ENCODE results near the gene SENP1.

SENP1 gene

GRCh38 chr12:48015954-48016353 lies 89.9 kb downstream of the SENP1 start:
- Histone ChIP-seq H3K9ac (ENCODE audit: low read length in 5 of 5) (no peak overlapping the region), H3K27me3 (ENCODE audit: control insufficient read depth in 5 of 5, insufficient read depth in 4 of 5, low read length in 5 of 5) (peaks cover 3 to 13% (median 8%) of the 10 kb centered on the region in 5 donors), H3K4me1 (ENCODE audit: control insufficient read depth in 5 of 5, insufficient read depth in 5 of 5, low read length in 5 of 5) (no peaks in the 10 kb centered on the region), H3K36me3 (ENCODE audit: control insufficient read depth in 5 of 5, insufficient read depth in 5 of 5, low read length in 5 of 5) (no peaks in the 10 kb centered on the region), H3K9me3 (ENCODE audit: control insufficient read depth in 5 of 5, low read length in 5 of 5) (no peaks in the 10 kb centered on the region), H3K4me3 (ENCODE audit: low read depth in 1 of 5, low read length in 5 of 5) (no peak overlapping the region), H3K27ac (ENCODE audit: low read depth, low read length) (no peak overlapping the region)

DNA sequence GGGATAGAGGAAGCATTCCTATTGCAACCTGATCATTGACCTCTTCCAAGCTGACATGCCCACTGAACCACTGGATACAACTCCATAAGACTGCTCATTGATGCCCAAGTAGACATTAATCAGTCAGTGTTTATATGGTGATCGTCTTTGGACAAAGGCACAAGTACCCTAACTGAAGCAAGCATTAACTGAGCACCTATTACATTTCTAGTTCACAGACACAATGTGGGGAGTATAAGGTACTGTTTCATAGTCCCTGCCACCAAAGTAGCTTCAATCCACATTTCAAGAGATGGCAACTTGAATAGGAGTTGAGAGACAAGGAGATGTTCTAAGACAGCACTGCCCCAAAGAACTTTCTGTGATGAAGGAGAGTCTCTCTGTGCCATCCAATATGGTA lies 90.8 kb downstream of the SENP1 start:
- Histone ChIP-seq H3K4me1 (ENCODE audit: control insufficient read depth in 5 of 5, insufficient read depth in 5 of 5, low read length in 5 of 5) (no peaks in the 10 kb centered on the region), H3K36me3 (ENCODE audit: control insufficient read depth in 5 of 5, insufficient read depth in 5 of 5, low read length in 5 of 5) (no peaks in the 10 kb centered on the region), H3K27me3 (ENCODE audit: control insufficient read depth in 5 of 5, insufficient read depth in 4 of 5, low read length in 5 of 5) (peaks cover 7 to 17% (median 11%) of the 10 kb centered on the region in 5 donors), H3K9ac (ENCODE audit: low read length in 5 of 5) (no peak overlapping the region), H3K4me3 (ENCODE audit: low read depth in 1 of 5, low read length in 5 of 5) (no peak overlapping the region), H3K27ac (ENCODE audit: low read depth, low read length) (no peak overlapping the region), H3K9me3 (ENCODE audit: control insufficient read depth in 5 of 5, low read length in 5 of 5) (no peaks in the 10 kb centered on the region)

DNA sequence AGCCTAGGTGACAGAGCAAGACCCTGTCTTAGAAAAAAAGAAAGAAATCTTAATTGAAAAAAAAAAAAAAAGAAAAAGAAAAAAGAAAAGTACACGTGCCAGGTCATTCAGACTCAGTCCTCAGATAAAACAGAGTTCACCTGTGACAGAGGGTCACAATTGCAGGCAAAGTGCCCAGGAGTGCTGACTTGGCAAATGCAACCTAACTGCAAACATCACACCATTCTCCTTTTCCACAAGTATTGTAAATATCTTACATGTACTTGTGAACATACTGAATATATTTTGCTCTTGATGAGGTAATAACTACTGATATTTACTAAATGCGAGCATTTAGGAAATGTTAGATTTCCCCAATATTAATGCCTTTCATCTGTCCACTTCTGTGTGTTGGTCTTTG lies 92.6 kb downstream of the SENP1 start:
- Histone ChIP-seq H3K4me1 (ENCODE audit: control insufficient read depth in 5 of 5, insufficient read depth in 5 of 5, low read length in 5 of 5) (no peaks in the 10 kb centered on the region), H3K27ac (ENCODE audit: low read depth, low read length) (no peak overlapping the region), H3K27me3 (ENCODE audit: control insufficient read depth in 5 of 5, insufficient read depth in 4 of 5, low read length in 5 of 5) (peaks cover 10 to 27% (median 20%) of the 10 kb centered on the region in 5 donors), H3K4me3 (ENCODE audit: low read depth in 1 of 5, low read length in 5 of 5) (no peak overlapping the region), H3K9ac (ENCODE audit: low read length in 5 of 5) (no peak overlapping the region), H3K36me3 (ENCODE audit: control insufficient read depth in 5 of 5, insufficient read depth in 5 of 5, low read length in 5 of 5) (no peaks in the 10 kb centered on the region), H3K9me3 (ENCODE audit: control insufficient read depth in 5 of 5, low read length in 5 of 5) (no peaks in the 10 kb centered on the region)

DNA sequence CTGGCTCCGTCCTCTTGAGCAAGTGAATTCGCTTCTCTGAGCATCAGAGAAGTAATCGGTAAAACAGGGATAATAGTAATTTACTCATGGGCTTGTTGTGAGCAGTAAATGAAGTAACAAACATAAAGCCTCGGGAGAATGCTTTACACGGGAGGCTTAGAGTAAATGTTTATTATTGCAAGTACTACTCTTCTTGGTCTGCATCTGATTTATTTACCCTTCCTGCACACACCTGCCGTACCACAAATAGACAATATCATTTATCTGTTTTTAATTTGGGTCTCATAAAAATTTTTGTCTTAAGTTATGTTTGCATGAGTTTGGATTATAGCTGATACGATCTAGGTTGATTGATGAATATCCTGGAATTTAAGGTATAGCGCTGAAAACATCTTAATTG lies 93.8 kb downstream of the SENP1 start:
- Histone ChIP-seq H3K4me3 (ENCODE audit: low read depth in 1 of 5, low read length in 5 of 5) (no peak overlapping the region), H3K27me3 (ENCODE audit: control insufficient read depth in 5 of 5, insufficient read depth in 4 of 5, low read length in 5 of 5) (peaks cover 10 to 28% (median 23%) of the 10 kb centered on the region in 5 donors), H3K4me1 (ENCODE audit: control insufficient read depth in 5 of 5, insufficient read depth in 5 of 5, low read length in 5 of 5) (no peaks in the 10 kb centered on the region)

GRCh38 chr12:48010366-48010970 lies 95.4 kb downstream of the SENP1 start:
- Histone ChIP-seq H3K27ac (ENCODE audit: low read depth, low read length) (no peak overlapping the region), H3K4me1 (ENCODE audit: control insufficient read depth in 5 of 5, insufficient read depth in 5 of 5, low read length in 5 of 5) (no peaks in the 10 kb centered on the region), H3K27me3 (ENCODE audit: control insufficient read depth in 5 of 5, insufficient read depth in 4 of 5, low read length in 5 of 5) (peaks cover 10 to 35% (median 26%) of the 10 kb centered on the region in 5 donors), H3K9ac (ENCODE audit: low read length in 5 of 5) (no peak overlapping the region), H3K36me3 (ENCODE audit: control insufficient read depth in 5 of 5, insufficient read depth in 5 of 5, low read length in 5 of 5) (no peaks in the 10 kb centered on the region), H3K4me3 (ENCODE audit: low read depth in 1 of 5, low read length in 5 of 5) (no peak overlapping the region), H3K9me3 (ENCODE audit: control insufficient read depth in 5 of 5, low read length in 5 of 5) (no peaks in the 10 kb centered on the region)

More for the DNA sequence above, 93.8 kb downstream of the SENP1 start:
- no peaks in the 10 kb centered on the region for H3K36me3 ChIP-seq (ENCODE audit: control insufficient read depth in 5 of 5, insufficient read depth in 5 of 5, low read length in 5 of 5)
- no peak overlapping the region for H3K27ac ChIP-seq (ENCODE audit: low read depth, low read length)
- H3K9ac ChIP-seq (ENCODE audit: low read length in 5 of 5), result no peak overlapping the region
- no peaks in the 10 kb centered on the region for H3K9me3 ChIP-seq (ENCODE audit: control insufficient read depth in 5 of 5, low read length in 5 of 5)

GRCh38 chr12:48009471-48009870 lies 96.4 kb downstream of the SENP1 start:
- no peak overlapping the region for H3K4me3 ChIP-seq (ENCODE audit: low read depth in 1 of 5, low read length in 5 of 5)
- H3K27ac ChIP-seq (ENCODE audit: low read depth, low read length), result no peak overlapping the region
- H3K9ac ChIP-seq (ENCODE audit: low read length in 5 of 5), result no peak overlapping the region
- no peaks in the 10 kb centered on the region for H3K36me3 ChIP-seq (ENCODE audit: control insufficient read depth in 5 of 5, insufficient read depth in 5 of 5, low read length in 5 of 5)
- H3K9me3 ChIP-seq (ENCODE audit: control insufficient read depth in 5 of 5, low read length in 5 of 5), result no peaks in the 10 kb centered on the region
- H3K27me3 ChIP-seq (ENCODE audit: control insufficient read depth in 5 of 5, insufficient read depth in 4 of 5, low read length in 5 of 5), result peaks cover 18 to 43% (median 34%) of the 10 kb centered on the region in 5 donors
- H3K4me1 ChIP-seq (ENCODE audit: control insufficient read depth in 5 of 5, insufficient read depth in 5 of 5, low read length in 5 of 5), result peaks cover 0 to 7% (median 4%) of the 10 kb centered on the region in 5 donors

DNA sequence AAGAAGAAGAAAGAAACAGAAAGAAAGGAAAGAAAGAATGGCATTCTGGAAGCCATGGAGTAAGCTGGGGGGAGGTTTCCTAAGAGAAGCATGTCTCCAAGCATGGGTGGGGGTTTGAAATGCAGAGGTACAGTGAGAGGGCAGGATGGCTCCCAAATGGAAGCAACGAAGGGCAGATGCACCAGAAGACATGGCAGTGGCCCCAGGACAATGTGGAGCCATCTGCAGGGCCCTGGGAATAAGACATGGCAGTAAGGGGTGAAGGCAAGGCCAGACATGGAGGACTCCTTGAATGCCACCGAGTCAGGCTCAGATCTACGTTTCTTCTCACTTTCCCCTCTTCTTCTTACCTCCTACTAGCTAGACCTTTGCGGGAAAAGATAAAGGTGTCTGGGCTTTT lies 96.9 kb downstream of the SENP1 start:
- peaks cover 21 to 46% (median 37%) of the 10 kb centered on the region in 5 donors for H3K27me3 ChIP-seq (ENCODE audit: control insufficient read depth in 5 of 5, insufficient read depth in 4 of 5, low read length in 5 of 5)
- H3K4me1 ChIP-seq (ENCODE audit: control insufficient read depth in 5 of 5, insufficient read depth in 5 of 5, low read length in 5 of 5), result peaks cover 0 to 13% (median 9%) of the 10 kb centered on the region in 5 donors
- no peak overlapping the region for H3K4me3 ChIP-seq (ENCODE audit: low read depth in 1 of 5, low read length in 5 of 5)
- no peak overlapping the region for H3K27ac ChIP-seq (ENCODE audit: low read depth, low read length)
- H3K36me3 ChIP-seq (ENCODE audit: control insufficient read depth in 5 of 5, insufficient read depth in 5 of 5, low read length in 5 of 5), result no peaks in the 10 kb centered on the region
- no peak overlapping the region for H3K9ac ChIP-seq (ENCODE audit: low read length in 5 of 5)
- H3K9me3 ChIP-seq (ENCODE audit: control insufficient read depth in 5 of 5, low read length in 5 of 5), result no peaks in the 10 kb centered on the region

DNA sequence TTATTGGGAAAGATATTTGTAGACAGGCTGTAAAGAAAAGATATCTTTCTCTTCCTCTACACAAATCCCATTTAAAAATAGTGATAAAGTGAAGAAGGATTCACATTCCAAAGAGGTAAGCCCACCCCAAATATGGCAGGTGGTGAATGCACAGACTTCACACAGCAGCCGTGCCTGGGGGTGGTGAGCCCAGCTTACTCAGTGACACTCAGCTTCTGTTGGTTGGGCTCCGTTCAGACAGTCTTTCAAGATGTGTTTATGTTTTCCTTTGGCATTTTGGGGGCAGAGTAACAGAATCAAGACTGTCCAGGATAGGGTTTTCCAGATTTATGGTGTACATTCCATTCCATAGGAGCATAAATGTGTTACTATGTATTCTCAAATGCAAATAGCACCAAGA lies 97.5 kb downstream of the SENP1 start:
- Histone ChIP-seq H3K36me3 (ENCODE audit: control insufficient read depth in 5 of 5, insufficient read depth in 5 of 5, low read length in 5 of 5) (no peaks in the 10 kb centered on the region), H3K4me3 (ENCODE audit: low read depth in 1 of 5, low read length in 5 of 5) (no peak overlapping the region), H3K27me3 (ENCODE audit: control insufficient read depth in 5 of 5, insufficient read depth in 4 of 5, low read length in 5 of 5) (peaks cover 26 to 52% (median 43%) of the 10 kb centered on the region in 5 donors)

DNA sequence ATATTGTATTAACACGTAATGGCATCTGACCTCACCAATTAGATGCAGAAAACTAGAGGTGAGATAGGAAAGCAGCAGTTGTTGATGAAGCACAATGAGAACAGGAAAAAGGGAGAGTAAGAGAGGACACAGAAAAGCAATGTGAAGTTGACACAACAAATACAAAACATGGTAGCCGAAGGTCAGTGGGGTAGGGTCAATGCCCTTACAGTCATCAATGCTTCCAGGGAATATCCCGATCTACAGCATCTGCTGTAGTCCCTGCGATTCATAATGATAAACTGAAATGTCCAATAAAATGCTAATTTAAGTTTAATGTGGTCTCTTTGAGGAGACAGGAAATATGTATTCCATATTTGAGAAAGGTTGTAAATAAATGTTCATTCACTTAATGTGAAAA lies 98.7 kb downstream of the SENP1 start:
- H3K9ac ChIP-seq (ENCODE audit: low read length in 5 of 5), result no peak overlapping the region
- no peak overlapping the region for H3K27ac ChIP-seq (ENCODE audit: low read depth, low read length)
- H3K4me1 ChIP-seq (ENCODE audit: control insufficient read depth in 5 of 5, insufficient read depth in 5 of 5, low read length in 5 of 5), result peaks cover 4 to 30% (median 26%) of the 10 kb centered on the region in 5 donors
- H3K36me3 ChIP-seq (ENCODE audit: control insufficient read depth in 5 of 5, insufficient read depth in 5 of 5, low read length in 5 of 5), result no peaks in the 10 kb centered on the region
- peaks cover 32 to 64% (median 49%) of the 10 kb centered on the region in 5 donors for H3K27me3 ChIP-seq (ENCODE audit: control insufficient read depth in 5 of 5, insufficient read depth in 4 of 5, low read length in 5 of 5)
- no peaks in the 10 kb centered on the region for H3K9me3 ChIP-seq (ENCODE audit: control insufficient read depth in 5 of 5, low read length in 5 of 5)
- H3K4me3 ChIP-seq (ENCODE audit: low read depth in 1 of 5, low read length in 5 of 5), result no peak overlapping the region

More for the DNA sequence above, 97.5 kb downstream of the SENP1 start:
- Histone ChIP-seq H3K9ac (ENCODE audit: low read length in 5 of 5) (no peak overlapping the region), H3K27ac (ENCODE audit: low read depth, low read length) (no peak overlapping the region), H3K4me1 (ENCODE audit: control insufficient read depth in 5 of 5, insufficient read depth in 5 of 5, low read length in 5 of 5) (peaks cover 0 to 19% (median 15%) of the 10 kb centered on the region in 5 donors), H3K9me3 (ENCODE audit: control insufficient read depth in 5 of 5, low read length in 5 of 5) (no peaks in the 10 kb centered on the region)

GRCh38 chr12:48005750-48006021 lies 100.2 kb downstream of the SENP1 start:
- H3K4me1 ChIP-seq (ENCODE audit: control insufficient read depth in 5 of 5, insufficient read depth in 5 of 5, low read length in 5 of 5), result peaks cover 7 to 45% (median 41%) of the 10 kb centered on the region in 5 donors
- no peak overlapping the region for H3K4me3 ChIP-seq (ENCODE audit: low read depth in 1 of 5, low read length in 5 of 5)
- no peak overlapping the region for H3K27ac ChIP-seq (ENCODE audit: low read depth, low read length)
- H3K9ac ChIP-seq (ENCODE audit: low read length in 5 of 5), result no peak overlapping the region
- no peaks in the 10 kb centered on the region for H3K36me3 ChIP-seq (ENCODE audit: control insufficient read depth in 5 of 5, insufficient read depth in 5 of 5, low read length in 5 of 5)
- H3K9me3 ChIP-seq (ENCODE audit: control insufficient read depth in 5 of 5, low read length in 5 of 5), result no peaks in the 10 kb centered on the region
- H3K27me3 ChIP-seq (ENCODE audit: control insufficient read depth in 5 of 5, insufficient read depth in 4 of 5, low read length in 5 of 5), result peaks cover 39 to 73% (median 49%) of the 10 kb centered on the region in 5 donors

Measured in subcutaneous abdominal adipose tissue (tissue), 5 donors.